ENCODE results near the gene KLHL34.

KLHL34 gene

DNA sequence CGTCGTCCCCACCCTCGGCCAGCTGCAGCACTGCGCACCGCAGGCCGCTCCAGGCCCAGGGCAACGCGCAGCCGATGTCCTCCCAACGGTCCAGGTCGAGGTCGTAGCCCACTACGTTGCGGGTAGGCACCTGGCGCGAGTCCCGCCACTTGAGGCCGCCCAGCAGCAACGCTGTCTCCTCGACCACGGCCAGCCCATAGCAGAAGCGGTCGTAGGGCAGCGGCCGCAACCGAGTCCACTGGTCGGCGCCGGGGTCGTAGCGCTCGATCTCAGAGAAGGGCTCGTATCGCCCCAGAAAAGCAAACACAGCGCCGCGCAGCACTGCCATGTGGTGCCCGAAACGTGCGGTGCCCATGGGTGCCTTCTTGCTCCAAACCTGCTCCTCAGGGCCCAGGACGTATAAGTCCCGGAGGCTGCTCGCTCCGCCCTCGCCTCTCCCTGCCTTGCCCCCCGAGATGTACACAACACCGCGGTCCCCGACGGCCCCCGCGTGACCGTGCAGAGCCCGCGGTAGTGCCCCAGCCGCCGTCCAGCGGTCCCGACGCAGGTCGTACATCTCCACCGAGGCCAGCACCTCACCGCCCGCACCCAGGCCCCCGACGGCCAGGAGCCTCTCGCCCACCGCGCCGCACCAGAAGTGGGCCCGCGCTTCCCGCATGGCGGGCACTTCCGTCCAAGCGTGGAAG is 2.1 kb downstream of the KLHL34 start:
- no peak for DNase-seq

DNA sequence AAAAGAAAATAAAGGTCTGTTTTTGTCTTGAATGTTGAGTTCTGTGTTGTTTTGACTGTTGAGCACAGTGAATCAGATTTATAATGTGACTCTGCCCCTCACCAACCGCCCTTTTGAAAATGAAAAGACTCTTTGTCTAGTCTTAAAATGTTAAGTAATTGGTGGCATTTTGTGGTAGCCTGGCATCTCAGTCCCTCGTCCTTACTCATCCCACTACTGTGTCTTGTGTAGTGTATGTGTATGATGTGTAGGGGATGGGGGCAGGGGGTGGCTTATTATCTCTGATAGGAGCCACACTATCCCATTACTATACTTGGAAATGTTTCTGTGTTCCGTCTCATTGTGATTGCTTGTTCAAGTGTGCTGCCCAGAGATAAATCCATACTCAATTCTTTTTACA is 12.2 kb downstream of the KLHL34 start:
- no peak for DNase-seq

DNA sequence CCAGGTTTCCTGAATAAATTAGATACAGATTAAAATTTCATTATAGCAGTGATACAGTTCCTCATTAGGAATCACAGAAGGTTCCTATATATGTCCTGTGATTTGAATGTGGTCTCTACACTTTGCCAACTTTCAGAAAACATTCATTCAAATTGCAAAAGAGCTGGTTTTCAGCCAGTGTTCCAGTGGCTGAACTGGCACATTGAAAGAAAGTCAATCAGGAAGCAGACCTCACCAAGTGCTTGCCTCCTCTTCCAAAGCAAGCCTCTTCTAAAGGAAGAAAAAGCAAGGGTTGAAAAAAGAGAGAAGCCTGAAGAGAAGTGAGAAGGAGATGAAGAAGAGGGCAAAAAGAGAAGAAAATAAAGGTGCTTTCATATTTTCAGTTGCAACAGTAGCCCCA is 12.7 kb downstream of the KLHL34 start:
- DNase-seq = no peak

DNA sequence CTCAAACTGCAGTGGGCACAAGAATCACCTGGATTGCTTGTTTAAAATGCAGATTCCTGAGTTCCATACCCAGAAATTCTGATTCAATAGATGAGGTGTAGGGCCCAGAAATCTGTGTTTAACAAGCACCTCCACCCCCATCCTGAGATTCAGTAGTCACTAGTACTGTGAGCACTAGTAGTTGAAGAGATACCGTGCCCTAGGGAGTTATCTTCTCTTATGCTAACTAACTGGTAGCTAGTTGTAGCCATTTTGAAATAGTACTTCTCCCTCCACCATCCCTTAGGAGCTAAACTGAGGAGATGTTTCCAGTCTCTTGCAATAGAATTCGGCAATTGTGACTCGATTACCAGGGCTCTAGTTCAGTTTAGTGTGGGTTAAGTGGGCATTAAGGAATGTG is 18.4 kb downstream of the KLHL34 start:
- DNase-seq = no peak

DNA sequence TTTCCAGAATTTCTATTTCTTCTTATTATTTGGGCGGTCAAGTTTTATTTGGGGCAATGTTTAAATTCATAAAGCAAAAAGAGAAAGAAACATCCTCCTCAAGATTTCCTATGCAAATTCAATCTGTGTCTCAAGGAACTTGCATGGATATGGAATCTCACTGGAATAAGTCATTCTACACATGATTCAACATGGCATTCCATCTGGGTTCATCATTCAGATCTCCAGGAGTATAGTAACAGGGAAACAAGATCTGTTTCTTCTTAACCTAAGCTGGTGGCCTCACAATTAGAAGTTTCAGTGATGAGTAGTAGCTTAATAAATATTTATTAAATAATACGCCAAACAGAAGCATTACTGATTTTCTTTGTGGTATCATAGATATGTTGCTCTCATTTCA is 19.8 kb downstream of the KLHL34 start:
- DNase-seq = no peak

DNA sequence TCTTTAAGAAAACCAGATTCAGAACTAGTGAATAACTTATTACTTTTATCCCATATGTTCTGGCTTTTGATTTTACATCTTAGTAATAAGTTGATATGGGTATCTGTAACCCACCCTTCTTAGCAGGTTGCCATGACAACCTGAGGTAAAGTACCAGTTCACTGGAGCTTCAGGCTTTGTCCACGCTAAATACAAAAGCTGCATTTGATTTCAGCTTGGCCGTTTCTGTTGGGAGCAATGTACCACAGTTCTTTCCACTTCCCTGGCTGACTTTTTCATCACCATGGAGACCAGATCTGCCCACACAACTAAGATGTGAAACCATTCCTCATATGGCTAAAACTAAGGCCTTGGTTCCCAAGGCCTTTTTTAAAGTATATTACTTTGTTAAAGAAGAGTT is 26.1 kb downstream of the KLHL34 start:
- DNase-seq = no peak

DNA sequence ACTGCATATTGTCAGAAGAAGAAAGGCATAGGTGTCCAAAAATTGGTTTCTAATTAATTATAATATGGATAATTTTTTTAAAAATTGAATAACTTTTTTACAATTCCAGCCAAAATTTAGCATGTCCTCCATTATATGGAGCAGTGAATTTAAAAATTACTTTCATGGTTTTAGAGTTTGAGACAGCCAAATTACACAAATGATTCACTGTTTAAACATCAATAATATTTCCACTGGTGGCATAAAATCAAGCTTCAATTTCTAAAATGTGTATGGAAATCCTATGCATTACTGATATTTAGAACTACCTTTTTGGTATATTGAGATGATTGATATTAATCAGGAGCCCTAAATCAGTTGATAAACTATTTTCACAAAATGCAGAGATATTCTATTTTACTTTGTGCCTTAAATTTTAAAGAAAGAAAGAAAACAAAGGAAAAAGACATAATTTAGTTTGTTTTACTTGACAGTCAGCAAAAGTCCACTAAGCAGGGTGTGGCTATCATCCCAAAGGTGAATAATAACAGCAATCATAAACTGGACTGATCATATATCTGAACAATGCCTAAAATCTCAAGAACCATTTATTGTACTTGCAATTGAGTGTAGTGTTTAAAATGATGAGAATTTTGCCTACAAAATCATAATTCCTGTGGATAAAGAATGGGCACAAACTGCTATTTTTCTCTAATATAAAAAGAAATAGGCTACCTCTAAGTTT is 34.2 kb downstream of the KLHL34 start:
- DNase-seq = no peak

DNA sequence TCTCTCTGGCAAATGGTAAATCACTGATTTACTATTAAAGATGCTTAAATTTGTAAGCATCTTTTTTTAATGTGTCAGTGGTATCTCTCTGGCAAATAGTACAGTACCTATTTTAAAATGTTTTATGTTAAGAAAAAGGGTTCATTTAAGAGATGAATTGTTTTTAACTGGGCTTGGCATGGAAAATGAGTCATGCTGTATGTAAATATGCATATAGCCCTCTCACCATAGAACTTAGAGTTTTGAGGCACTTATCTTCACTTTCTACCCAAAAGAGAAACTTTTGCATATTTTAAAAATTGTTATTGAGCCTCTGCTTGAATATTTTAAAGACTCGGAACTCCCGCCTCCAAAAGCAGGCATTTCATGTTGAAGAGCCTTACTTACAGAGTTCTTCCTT is 37.9 kb downstream of the KLHL34 start:
- DNase-seq = no peak

DNA sequence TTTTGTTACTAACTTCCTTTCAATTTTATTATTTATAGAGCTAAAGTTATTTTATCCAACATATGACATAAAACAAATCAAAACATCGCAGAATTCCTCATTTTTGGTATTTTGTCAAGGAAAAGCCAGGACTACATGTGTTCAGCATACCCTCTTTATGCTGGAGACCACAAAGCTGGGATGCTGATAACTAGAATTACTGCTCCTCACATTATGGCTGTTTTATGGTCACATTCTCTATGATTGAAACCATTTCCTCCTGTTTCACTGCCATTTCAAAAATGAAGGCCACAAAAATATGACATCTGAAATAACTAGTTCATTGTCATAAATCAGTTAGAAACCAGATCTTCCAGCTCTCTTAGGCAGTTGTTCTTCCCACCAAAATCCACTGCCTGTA is 41.7 kb downstream of the KLHL34 start:
- DNase-seq = no peak

DNA sequence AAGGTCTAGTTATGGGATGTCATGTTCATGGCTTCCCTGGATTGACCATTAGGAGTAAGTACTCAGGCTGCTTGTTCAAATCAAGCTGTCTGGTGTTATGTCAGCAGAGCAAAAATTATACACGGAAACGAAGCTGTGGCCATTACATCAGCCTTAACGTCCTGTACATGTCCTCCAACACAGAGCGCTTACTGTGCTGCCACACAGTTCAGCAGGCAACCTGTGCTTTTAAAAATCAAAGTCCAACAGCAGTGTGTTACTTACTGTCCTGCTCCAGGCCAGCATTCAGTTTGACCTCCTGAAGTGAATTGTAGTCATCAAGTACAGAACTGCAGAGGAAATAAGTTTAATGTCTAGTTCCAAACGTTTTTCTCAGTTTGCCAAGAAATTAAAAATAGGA is 46.0 kb downstream of the KLHL34 start:
- no peak for DNase-seq

DNA sequence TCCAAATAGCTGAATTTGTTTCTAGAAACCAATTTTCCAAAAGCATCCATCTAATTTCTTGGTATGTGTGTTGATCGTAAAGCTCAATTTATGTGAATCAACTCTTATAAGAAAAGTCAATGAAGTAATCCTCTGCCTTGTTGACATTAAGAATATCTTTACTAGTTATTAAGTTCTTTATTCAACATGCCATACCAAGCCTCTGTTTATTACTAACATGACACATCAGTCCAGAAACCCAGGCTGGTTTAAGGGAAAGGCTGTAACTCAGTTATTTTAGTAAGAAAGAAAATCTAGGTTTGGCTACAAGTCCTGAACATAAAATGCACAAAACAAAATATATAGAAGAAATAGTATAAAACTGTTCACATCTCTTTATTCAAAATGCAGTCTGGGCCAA is 48.0 kb downstream of the KLHL34 start:
- DNase-seq = no peak

DNA sequence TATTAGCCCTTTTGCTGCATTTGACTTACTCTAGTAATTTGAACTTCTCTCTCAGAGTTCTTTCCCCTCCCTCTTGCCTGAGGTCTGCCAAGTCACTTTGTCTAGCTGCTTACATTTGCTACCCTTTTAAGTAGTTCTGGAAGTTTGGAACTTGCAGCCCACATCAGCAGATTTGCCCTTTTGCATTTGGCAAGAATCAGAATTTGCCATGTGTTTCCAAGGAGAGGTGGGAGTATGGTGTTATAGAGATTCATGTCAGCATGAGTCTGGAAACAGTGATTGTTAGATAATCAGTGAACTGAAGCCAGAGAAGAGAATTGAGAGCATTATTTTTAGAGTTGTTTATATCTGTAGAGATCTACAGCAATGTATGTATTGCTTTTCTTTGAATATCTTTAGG is 52.1 kb downstream of the KLHL34 start:
- no peak for DNase-seq
